Karpas-422 (cell line): ENCODE data around the gene IER5. TPM values are rescaled to one million over a fixed set of nuclear protein-coding genes. Genes with fewer than 3 reads are reported as not detected.

Experiments used
- DNase-seq: peaks from one replicate; pipeline ENCODE4 v3.0.0-alpha.2; 2015
- H2AFZ ChIP-seq: fragments of 200-600 bp; sonication (generic); 2 replicates; pipeline ENCODE4 v1.6.1; 2014; ENCODE audit warnings: antibody characterized with exemption, low read length, mixed read lengths
- H3K27ac ChIP-seq: fragments of 200-600 bp; sonication (generic); 2 replicates; pipeline ENCODE4 v1.5.1; 2014; ENCODE audit warnings: mild to moderate bottlenecking, low read length, moderate library complexity
- H3K27me3 ChIP-seq: fragments of 200-600 bp; sonication (generic); 2 replicates; pipeline ENCODE4 v1.6.1; 2014; ENCODE audit warnings: low read length, mixed read lengths
- H3K36me3 ChIP-seq: fragments of 200-600 bp; sonication (generic); 2 replicates; pipeline ENCODE4 v1.6.1; 2014; ENCODE audit warnings: low read length, mixed read lengths; ENCODE audit not compliant: insufficient read depth
- H3K4me1 ChIP-seq: fragments of 200-600 bp; sonication (generic); 2 replicates; pipeline ENCODE4 v1.6.1; 2014; ENCODE audit warnings: mild to moderate bottlenecking, low read length, mixed read lengths
- H3K4me2 ChIP-seq: fragments of 200-600 bp; sonication (generic); 2 replicates; pipeline ENCODE4 v1.6.1; 2014; ENCODE audit warnings: low read length, low read depth, mild to moderate bottlenecking; ENCODE audit not compliant: poor library complexity, severe bottlenecking
- H3K4me3 ChIP-seq: fragments of 200-600 bp; sonication (generic); 2 replicates; pipeline ENCODE4 v1.5.1; 2014; ENCODE audit warnings: mild to moderate bottlenecking, antibody characterized with exemption, low read length, mixed read lengths
- H3K79me2 ChIP-seq: fragments of 200-600 bp; sonication (generic); 2 replicates; pipeline ENCODE4 v1.6.1; 2014; ENCODE audit warnings: mild to moderate bottlenecking, low read length, mixed read lengths
- H3K9ac ChIP-seq: fragments of 200-600 bp; sonication (generic); 2 replicates; pipeline ENCODE4 v1.6.0; 2014; ENCODE audit warnings: low read length
- H3K9me2 ChIP-seq: fragments of 200-600 bp; sonication (generic), shearing (Covaris generic); replicated peaks from 2 replicates; pipeline ENCODE4 v1.6.0; 2014; ENCODE audit warnings: mild to moderate bottlenecking, low read length, moderate library complexity; ENCODE audit not compliant: insufficient read depth
- H3K9me3 ChIP-seq: fragments of 300-700, 200-600 bp; sonication (generic); 2 replicates; pipeline ENCODE4 v1.6.1; 2014; ENCODE audit warnings: low read length, mixed read lengths
- H4K20me1 ChIP-seq: fragments of 200-600 bp; sonication (generic); 2 replicates; pipeline ENCODE4 v1.6.1; 2014; ENCODE audit warnings: mild to moderate bottlenecking, antibody characterized with exemption, low read length, low read depth; ENCODE audit not compliant: insufficient read depth
- total RNA-seq: library from RNA; depleted of rRNA; stranded (reverse); fragments of >200 nt; shearing (Covaris generic); gene quantifications from 2 replicates; pipeline ENCODE4 v1.2.3, GENCODE V29; 2014; ENCODE audit warnings: low replicate concordance; rRNA removed

The IER5 gene
- total RNA-seq, 1 experiment from 2014 or later: 5.3 TPM

DNA sequence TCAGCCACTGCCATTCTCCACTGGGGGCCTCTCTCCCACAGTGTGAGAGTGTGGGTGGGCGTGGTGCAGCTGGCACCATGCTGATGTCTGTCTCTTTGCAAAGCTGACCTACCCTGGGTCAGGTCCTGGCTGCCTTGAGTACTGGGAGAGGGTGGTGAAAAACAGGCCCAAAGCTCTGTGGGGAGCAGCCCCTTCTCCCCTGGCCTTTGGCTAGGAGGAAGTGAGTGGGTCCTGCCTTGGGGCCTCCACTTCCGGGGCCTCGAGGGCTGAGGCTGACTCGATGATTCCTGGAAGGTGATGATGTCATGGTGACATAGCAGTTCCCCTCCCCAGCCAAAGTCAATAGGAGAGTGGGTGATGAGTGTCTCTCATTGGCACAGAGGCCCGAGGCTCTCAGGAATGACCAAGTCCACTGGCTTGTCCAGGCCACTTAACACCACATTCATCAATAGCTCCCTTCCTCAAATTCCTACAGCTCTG, 53.0 kb downstream of the IER5 start:
- no peak overlapping the region for H3K4me2 ChIP-seq
- H3K9me3 ChIP-seq: no peaks in the 10 kb centered on the region
- H2AFZ ChIP-seq: no peak overlapping the region
- H3K79me2 ChIP-seq: no peaks in the 10 kb centered on the region
- H4K20me1 ChIP-seq: no peaks in the 10 kb centered on the region
- no peak overlapping the region for H3K4me3 ChIP-seq
- H3K36me3 ChIP-seq: no peaks in the 10 kb centered on the region
- H3K4me1 ChIP-seq: no peaks in the 10 kb centered on the region
- no peak for DNase-seq
- H3K9me2 ChIP-seq: no peaks in the 10 kb centered on the region
- no peak overlapping the region for H3K27ac ChIP-seq
- H3K27me3 ChIP-seq: no peaks in the 10 kb centered on the region
- H3K9ac ChIP-seq: no peak overlapping the region

Other genes with a start within 250 kb of the IER5 start
- 0.07 TPM in 1 of 2 replicates, not detected in the other for gene KIAA1614, start 175.8 kb upstream of the IER5 start, total RNA-seq
- gene STX6, start 65.8 kb upstream of the IER5 start, total RNA-seq: 25.0 and 26.4 TPM in 2 replicates
- 23.2 and 37.3 TPM in 2 replicates for gene MR1, start 54.7 kb upstream of the IER5 start, total RNA-seq